Uterus (tissue), 4 donors: ENCODE results near the gene CPT1C. TPM values are rescaled to one million over a fixed set of nuclear protein-coding genes. Genes with fewer than 3 reads are reported as not detected.
A peak's percentile ranks its signal among the peaks of the same experiment; 100 is the strongest.

Experiments
- DNase-seq, 2 donors: peaks; one replicate each; pipeline ENCODE4 v3.0.0-alpha.2; 2019 to 2020
- H3K27ac ChIP-seq, 2 donors: fragments of 200-600 bp; sonication (generic); 1 replicate in 1 of 2; 2 replicates in 1 of 2; pipeline ENCODE4 v1.5.1; 2016 to 2018
- H3K27me3 ChIP-seq, 2 donors: fragments of 200-600 bp; sonication (generic); one replicate each; pipeline ENCODE4 v1.5.1; 2018 to 2019; ENCODE audit warnings: control low read depth in 1 of 2
- H3K36me3 ChIP-seq, 2 donors: fragments of 200-600 bp; sonication (generic); one replicate each; pipeline ENCODE4 v1.5.1; 2019; ENCODE audit warnings: control low read depth in 1 of 2
- H3K4me1 ChIP-seq, 2 donors: fragments of 200-600 bp; sonication (generic); one replicate each; pipeline ENCODE4 v1.5.1; 2018 to 2019; ENCODE audit warnings: control low read depth in 1 of 2
- H3K4me3 ChIP-seq, 2 donors: fragments of 200-600 bp; sonication (generic); 1 replicate in 1 of 2; 2 replicates in 1 of 2; pipeline ENCODE4 v1.5.1; 2018 to 2019; ENCODE audit warnings: mild to moderate bottlenecking in 1 of 2
- H3K9me3 ChIP-seq, 2 donors: fragments of 200-600 bp; sonication (generic); one replicate each; pipeline ENCODE4 v1.5.1; 2019; ENCODE audit warnings: control low read depth in 1 of 2
- CTCF ChIP-seq, 4 experiments: fragments of 200-600 bp in 2 of 4; fragments of 450-650 bp in 2 of 4; sonication (generic) in 2 of 4; IDR thresholded peaks; one replicate each; pipeline ENCODE4 v1.5.1; 2016 to 2019; ENCODE audit warnings: antibody characterized with exemption in 4 of 4, mild to moderate bottlenecking in 2 of 4, moderate library complexity in 1 of 4
- POLR2A ChIP-seq, 2 donors: fragments of 450-650 bp; IDR thresholded peaks; one replicate each; pipeline ENCODE4 v1.6.1; 2016; ENCODE audit warnings: antibody characterized with exemption in 2 of 2, mild to moderate bottlenecking in 1 of 2, moderate library complexity in 1 of 2
- intact Hi-C: fragments of 100-400 bp; cut with DNase I; formaldehyde crosslinking; loops from one replicate; pipeline ENCODE4 v1.15.1; 2023; ENCODE audit warnings: low total_unique reads
- total RNA-seq, 4 donors: library from RNA; depleted of rRNA in 3 of 4; stranded (reverse); fragments of >200 nt in 3 of 4; gene quantifications; one replicate each; pipeline versions ENCODE4 v1.1.0 to v1.2.4, GENCODE V29; 2014 to 2023
- donor health status: DM: yes; HTN: yes; CAD: no.

Gene CPT1C
- 10 to 100 TPM in 2 of 4 donors, 1 to 10 TPM in 2; 1.5 to 26.6 (median 12.2) TPM for total RNA-seq

GRCh38 chr19:49690656-49691242 lies at the start of gene CPT1C:
Gene CPT1C (plus strand): TSS chr19:49691116. CDS start chr19:49692253, 1,137 bp downstream.
- peak within 1 kb of the TSS; percentile 39 to 44 for H3K4me3 ChIP-seq
- H3K4me1 ChIP-seq = peaks cover 0 to 7% of the 10 kb centered on the region in 2 donors
- DNase-seq = peak; percentile 85 to 87
- H3K36me3 ChIP-seq = no peaks in the 10 kb centered on the region
- H3K27me3 ChIP-seq = no peaks in the 10 kb centered on the region
- TF ChIP-seq POLR2A (IDR thresholded peaks at IDR 0.05) = peak; percentile 59 to 62
- TF ChIP-seq CTCF (IDR thresholded peaks at IDR 0.05) = no peak
- H3K9me3 ChIP-seq = no peaks in the 10 kb centered on the region
- peak within 1 kb of the TSS; percentile 71 to 77 for H3K27ac ChIP-seq
- intact Hi-C loops = no loop called here

DNA sequence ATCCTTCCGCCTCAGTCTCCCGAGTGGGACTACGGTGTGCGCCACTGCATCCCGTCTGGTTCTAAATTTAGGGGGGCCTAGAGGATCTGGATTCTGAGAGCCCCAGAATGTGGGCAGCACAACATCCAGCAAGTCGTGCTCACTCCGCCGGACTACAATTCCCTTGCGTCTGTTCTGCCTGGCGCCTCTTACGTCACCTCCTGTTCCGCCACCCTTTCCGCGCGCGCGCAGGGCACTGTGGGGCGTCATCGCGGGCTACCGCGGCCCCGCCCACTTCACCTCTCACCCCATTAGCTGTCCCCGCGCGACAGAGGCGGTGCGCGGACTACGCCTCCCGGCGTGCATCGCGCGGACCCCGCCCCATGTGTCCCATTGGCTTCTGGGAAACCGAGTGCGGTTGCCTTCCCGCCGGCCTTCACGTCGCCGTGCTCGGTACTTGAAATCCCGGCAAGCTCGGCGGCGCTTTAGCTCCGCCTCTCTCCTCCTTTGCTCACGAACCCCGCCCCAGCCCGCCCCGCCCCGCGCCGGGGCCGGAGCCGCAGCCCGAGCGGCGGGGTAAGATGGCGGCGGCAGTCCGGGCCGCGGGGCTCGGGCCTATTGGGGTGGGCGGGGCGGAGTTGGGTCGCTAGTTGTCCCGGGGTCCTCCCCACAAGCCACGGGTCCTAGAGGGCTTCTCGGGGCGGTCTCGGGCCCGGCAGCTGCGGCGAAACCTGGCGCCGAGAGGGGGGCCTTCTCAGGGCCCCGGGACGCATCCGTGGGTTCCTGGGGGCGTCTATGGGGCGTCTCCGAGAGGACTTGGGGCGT lies 49.0 kb upstream of the CPT1C start, which contains the start of gene SCAF1:
SCAF1 (plus strand) TSS at position 522 of the 804 bp plus-strand sequence. CDS start 2,818 bp downstream, outside the sequence.
- intact Hi-C loops = no loop called here
- Histone ChIP-seq H3K27me3 (no peaks in the 10 kb centered on the region), H3K36me3 (no peaks in the 10 kb centered on the region), H3K4me3 (peak within 1 kb of the TSS; percentile 91 to 98), H3K4me1 (peaks cover 4 to 14% of the 10 kb centered on the region in 2 donors), H3K9me3 (no peaks in the 10 kb centered on the region), H3K27ac (peak within 1 kb of the TSS; percentile 97 to 99)
- DNase-seq = peak; percentile 99
- TF ChIP-seq POLR2A (IDR thresholded peaks at IDR 0.05) (peak; percentile 99), CTCF (IDR thresholded peaks at IDR 0.05) (peak in 2 of 4 experiments; percentile 22 to 24)

DNA sequence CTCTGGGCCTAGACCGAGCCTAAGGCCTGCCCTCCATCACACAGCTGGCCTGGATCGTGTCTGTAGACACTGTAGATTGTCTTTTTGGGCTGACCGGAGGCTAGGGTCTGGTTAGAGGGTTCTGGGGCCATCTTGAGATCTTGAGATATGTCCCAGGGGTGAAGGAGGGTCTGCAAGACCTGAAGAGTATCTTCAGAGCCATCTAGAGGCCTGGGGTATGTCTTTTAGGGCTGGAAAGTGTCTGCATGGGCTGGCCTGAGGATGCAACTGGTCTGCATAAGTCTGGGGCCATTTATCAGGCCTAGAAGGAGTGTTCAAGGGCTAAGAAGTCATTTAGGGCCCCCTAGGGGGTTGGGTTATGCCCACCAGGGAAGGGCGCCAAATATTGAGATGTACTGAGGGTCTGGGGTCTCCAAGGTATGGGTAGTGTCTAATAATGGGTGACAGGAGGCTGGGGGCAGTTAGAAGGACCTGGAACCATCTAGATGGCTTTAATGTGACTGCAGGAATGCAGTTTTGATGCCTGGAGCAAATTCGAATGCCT lies 48.4 kb upstream of the CPT1C start:
- Histone ChIP-seq H3K4me1 (peaks cover 4 to 14% of the 10 kb centered on the region in 2 donors), H3K27me3 (no peaks in the 10 kb centered on the region), H3K9me3 (no peaks in the 10 kb centered on the region), H3K36me3 (no peaks in the 10 kb centered on the region), H3K27ac (peak overlapping the region; percentile 83 to 97), H3K4me3 (peak overlapping the region; percentile 91 to 98)
- no peak for TF ChIP-seq CTCF (IDR thresholded peaks at IDR 0.05)
- no peak for TF ChIP-seq POLR2A (IDR thresholded peaks at IDR 0.05)
- DNase-seq = no peak
- intact Hi-C loops = no loop called here

DNA sequence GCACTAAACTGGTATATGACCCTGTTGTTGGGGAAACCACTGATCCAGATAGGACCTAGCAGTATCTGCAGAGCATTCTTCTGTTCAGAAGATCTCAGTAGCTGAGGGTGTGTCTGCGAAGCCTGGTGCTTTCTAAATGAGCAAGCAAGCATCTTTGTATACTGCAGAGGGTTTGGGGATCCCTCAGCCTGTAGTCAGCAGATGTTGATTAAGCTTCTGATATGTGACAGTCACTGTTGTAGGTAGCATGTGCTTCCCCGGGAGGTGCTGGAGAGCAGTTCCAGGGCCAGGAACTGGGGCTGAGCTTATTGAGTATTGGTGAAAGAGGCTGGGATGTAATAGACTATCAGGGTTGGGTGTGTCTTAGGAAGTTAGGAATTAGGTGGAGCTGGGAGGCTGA lies 47.5 kb upstream of the CPT1C start:
- intact Hi-C loops = no loop called here
- Histone ChIP-seq H3K27ac (peak overlapping the region in 1 of 2 donors; percentile 83), H3K4me3 (no peak overlapping the region), H3K36me3 (no peaks in the 10 kb centered on the region), H3K4me1 (peaks cover 4 to 14% of the 10 kb centered on the region in 2 donors), H3K27me3 (no peaks in the 10 kb centered on the region), H3K9me3 (no peaks in the 10 kb centered on the region)
- no peak for DNase-seq
- TF ChIP-seq POLR2A (IDR thresholded peaks at IDR 0.05) = no peak
- TF ChIP-seq CTCF (IDR thresholded peaks at IDR 0.05) = no peak
